HG03575 (cell line): ENCODE measurements around the gene TRIM42.

Source experiments
- ATAC-seq: cut with Tn5 transposase; IDR thresholded peaks from one replicate; pipeline ENCODE4 v1.9.1; 2021; ENCODE audit not compliant: unreplicated experiment, insufficient number of reproducible peaks, low FRiP score; ENCODE audit errors: extremely low read depth

The TRIM42 gene

DNA sequence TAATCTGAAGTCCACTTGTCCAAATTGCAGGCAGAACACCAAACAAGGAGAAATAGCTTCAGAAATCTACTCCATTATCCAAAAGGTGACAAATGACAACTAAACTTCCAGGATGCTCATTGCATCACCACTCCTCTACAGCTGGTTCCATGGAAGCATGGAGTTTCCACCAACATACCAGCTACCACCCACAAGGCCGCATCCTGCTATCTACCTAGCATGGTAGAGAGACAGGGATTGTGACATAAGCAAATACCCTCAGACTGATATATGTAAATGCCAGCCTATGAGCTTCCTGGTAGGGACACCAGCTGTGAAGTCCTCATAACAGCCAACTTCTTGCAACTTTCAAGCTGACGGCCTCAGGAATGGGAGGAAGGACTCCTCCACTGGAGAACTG, at the start of gene TRIM42:
Gene TRIM42 (plus strand): TSS at position 301 of the 400 bp plus-strand sequence. CDS start 166 bp downstream, outside the sequence.
- ATAC-seq: no peak

- ATAC-seq: no peak
These were observed 49.3 kb upstream of the TRIM42 start for GRCh38 chr3:140628606-140629005.

GRCh38 chr3:140629357-140630137, 48.3 kb upstream of the TRIM42 start:
- ATAC-seq: no peak

GRCh38 chr3:140630366-140630765, 47.5 kb upstream of the TRIM42 start:
- no peak for ATAC-seq

DNA sequence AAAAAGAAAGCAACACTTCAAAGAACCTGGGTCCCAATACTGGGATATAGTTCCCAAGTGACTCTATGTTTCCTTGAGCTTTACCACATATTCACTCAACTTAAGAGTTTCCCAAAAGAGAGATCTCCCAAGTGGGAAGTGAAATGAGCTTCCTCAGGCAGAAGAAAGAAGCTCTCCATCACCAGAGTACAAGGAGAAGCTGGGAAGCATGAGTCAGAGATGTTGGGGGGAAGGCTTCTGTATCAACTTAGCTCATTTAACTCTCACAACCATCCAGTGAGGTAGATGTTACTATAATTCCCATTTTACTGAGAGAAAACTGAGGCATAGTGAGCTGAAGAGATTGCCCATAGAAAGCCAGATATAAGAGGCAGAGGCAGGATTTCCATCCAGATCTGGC, 47.0 kb upstream of the TRIM42 start:
- ATAC-seq: no peak

- ATAC-seq: no peak
These were observed 42.6 kb upstream of the TRIM42 start for GRCh38 chr3:140635276-140635675.

- ATAC-seq: no peak
These were observed 41.3 kb upstream of the TRIM42 start for GRCh38 chr3:140636406-140637138.

GRCh38 chr3:140651287-140651686, 26.6 kb upstream of the TRIM42 start:
- no peak for ATAC-seq

- no peak for ATAC-seq
These were observed 22.2 kb upstream of the TRIM42 start for GRCh38 chr3:140655678-140656077.

GRCh38 chr3:140664111-140664510, 13.8 kb upstream of the TRIM42 start:
- ATAC-seq: no peak

- ATAC-seq: no peak
These were observed 4.7 kb downstream of the TRIM42 start for GRCh38 chr3:140682586-140682985.

GRCh38 chr3:140686128-140686527, 8.3 kb downstream of the TRIM42 start:
- ATAC-seq: no peak

DNA sequence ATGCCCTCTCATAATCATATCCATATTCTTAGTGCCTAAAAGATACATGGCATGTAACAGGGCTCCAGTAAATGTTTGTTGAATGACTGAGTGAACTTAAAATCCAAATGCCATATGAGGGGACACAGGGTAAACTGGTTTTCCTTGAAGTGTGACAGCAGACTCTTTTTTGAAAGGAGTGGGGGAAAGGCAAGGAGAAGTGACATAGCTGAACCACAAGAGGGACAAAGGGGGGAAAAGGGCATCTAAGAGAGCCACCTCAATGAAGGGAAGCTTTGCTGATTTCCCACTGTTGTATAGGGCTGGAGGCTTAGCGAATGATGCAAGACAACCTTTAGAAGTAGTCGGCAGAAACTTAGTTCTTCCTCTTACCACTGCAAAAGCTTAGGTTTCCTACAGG, 9.1 kb downstream of the TRIM42 start:
- ATAC-seq: no peak

DNA sequence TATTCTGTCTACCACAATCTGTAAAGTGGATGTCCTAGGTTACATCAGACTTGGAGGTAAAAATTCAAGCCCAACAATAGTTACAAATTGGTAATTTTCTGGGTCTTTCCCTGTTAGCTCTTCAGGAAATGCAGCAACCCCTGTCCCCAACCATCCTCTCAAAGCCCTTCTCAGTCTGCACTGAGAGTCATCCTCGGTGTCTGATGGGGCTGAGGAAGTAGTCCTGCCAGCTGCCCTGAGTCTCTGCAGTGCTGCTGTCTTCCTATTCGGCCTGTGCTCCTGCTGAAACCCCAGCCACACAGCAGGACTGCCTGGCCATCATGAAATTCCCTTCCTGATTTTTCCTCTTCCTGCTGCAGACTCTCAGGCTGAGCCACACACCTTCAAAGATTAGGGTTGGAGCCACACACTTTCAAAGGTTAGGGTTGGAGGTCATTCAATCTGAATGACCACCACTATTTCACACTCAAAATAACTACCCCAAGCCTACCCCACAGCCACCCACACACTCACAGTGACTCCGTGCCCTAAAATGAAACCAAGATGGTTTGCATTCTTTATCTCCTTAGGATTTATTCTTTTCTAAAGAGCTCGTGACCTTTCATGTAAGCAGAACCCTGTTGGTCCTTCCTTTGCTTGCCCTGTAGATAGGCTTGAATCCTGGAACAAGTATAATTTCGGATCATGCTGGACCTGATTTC, 17.6 kb downstream of the TRIM42 start:
- no peak for ATAC-seq

DNA sequence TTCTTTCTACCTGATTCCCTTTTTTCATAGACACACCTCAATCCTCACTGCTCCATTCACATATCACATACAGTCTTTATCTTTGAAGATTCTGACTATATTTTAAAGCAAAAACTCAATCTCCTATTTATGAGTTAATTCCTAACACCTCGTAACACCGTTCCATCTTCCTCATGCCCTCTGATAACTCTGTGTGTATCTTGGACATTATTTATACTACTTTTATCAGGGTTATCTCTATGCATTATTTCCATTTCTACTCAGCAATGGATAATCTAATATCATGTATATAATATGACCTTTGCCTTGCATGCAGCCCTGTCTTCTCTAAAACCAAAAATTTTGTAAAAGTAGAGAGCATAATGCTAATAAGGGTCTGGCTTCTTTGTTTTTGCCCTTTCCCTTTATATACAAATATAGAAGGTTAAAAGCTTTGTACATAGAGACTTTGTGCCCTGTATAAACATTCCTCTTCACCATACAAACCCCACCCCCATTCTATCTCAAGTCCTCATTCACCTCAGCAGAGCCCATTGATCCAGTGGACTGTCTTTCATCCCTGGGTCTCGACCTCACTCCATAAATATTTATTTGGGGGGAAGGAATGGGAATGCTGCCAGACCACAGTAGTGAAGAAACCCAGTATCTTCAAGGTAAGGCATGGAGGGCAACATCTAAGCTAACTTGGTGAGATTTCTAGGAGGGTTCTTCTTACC, 21.8 kb downstream of the TRIM42 start:
- ATAC-seq: no peak

DNA sequence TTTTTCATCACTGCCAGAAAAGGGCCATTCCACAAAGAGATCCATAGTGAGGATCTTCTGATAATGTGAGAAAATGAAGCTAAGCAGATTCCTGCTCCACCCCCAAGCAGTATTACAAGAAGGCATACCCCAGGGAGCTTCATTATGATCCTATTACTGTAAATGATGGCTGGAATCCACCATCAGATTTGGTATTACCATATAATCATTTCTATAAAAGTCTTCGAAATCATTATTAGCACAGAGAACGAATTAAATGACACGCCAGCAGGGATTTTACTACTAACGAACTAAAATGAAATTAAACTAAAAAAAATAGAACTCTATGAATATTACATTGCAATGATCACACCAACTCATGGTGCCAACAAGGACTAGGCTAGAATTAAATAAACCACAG, 24.4 kb downstream of the TRIM42 start:
- ATAC-seq: no peak

DNA sequence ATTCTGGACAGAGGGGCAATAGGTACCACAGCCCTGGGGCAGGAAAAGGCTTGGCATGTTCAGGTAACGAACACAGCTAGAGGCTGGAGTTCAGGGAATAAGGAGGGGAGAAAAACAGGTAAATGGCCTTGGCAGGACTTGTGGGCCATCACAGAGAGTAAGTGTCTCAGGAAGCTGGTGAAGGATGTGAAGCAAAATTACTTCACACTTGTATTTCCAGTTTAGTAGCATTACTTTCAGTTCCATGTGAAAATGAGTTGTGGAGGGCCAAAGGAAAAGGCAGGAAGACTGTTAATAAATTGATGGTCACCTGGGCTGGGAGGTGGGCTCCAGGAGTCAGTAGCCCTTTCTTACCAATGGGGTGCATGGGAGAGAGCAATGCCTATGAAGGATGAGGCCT, 25.6 kb downstream of the TRIM42 start:
- no peak for ATAC-seq

DNA sequence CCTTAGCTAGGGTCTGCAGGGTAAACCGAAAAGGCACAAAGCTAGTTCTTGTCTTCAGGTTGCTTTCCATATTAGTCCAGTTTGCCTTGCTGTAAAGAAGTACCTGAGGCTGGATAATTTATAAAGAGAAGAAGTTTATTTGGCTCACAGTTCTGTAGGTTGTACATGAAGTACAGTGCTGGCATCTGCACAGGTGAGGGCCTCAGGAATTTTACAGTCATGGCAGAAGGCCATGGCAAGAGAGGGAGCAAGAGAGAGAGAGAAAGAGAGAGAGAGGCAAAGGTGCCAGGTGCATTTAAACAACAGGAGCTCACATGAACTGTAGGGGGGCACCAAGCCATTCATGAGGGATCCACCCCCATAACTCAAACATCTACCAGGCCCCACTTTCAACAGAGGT, 26.9 kb downstream of the TRIM42 start:
- ATAC-seq: no peak

- ATAC-seq: no peak
These were observed 28.1 kb downstream of the TRIM42 start for GRCh38 chr3:140705954-140706353.
